GM21619 (cell line): Measurements from ENCODE around the gene HSDL2.

Experiments
- ATAC-seq: cut with Tn5 transposase; IDR thresholded peaks from one replicate; pipeline ENCODE4 v1.9.1; 2021; ENCODE audit not compliant: unreplicated experiment

Gene HSDL2

GRCh38 chr9:112380102-112380824 lies at the start of gene HSDL2:
Gene HSDL2 (plus strand): TSS chr9:112380108. CDS start chr9:112380164, 56 bp downstream.
- peak; percentile 10 for ATAC-seq

GRCh38 chr9:112331674-112331952 lies 48.3 kb upstream of the HSDL2 start:
- ATAC-seq: no peak

- ATAC-seq: no peak
These were observed 47.7 kb upstream of the HSDL2 start for GRCh38 chr9:112332214-112332613.

- ATAC-seq: no peak
These were observed 47.3 kb upstream of the HSDL2 start for GRCh38 chr9:112332674-112332976.

GRCh38 chr9:112332977-112333638 lies 46.8 kb upstream of the HSDL2 start, which contains the start of gene PTBP3:
Gene PTBP3 (minus strand): TSS chr9:112333619. CDS start chr9:112297865, 35,754 bp downstream.
- peak; percentile 51 for ATAC-seq

- peak; percentile 65 for ATAC-seq
These were observed 46.1 kb upstream of the HSDL2 start for GRCh38 chr9:112333639-112334431.

GRCh38 chr9:112334432-112334841 lies 45.5 kb upstream of the HSDL2 start:
- no peak for ATAC-seq

GRCh38 chr9:112337547-112337946 lies 42.4 kb upstream of the HSDL2 start:
- ATAC-seq: no peak

- no peak for ATAC-seq
These were observed 41.3 kb upstream of the HSDL2 start for GRCh38 chr9:112338561-112338960.

- no peak for ATAC-seq
These were observed 40.0 kb upstream of the HSDL2 start for GRCh38 chr9:112339886-112340285.

- no peak for ATAC-seq
These were observed 38.2 kb upstream of the HSDL2 start for GRCh38 chr9:112341730-112342129.

GRCh38 chr9:112348257-112349007 lies 31.5 kb upstream of the HSDL2 start:
- ATAC-seq: no peak

GRCh38 chr9:112349008-112349333 lies 30.9 kb upstream of the HSDL2 start:
- ATAC-seq: no peak

GRCh38 chr9:112351184-112351583 lies 28.7 kb upstream of the HSDL2 start:
- no peak for ATAC-seq

GRCh38 chr9:112352209-112352608 lies 27.7 kb upstream of the HSDL2 start:
- ATAC-seq: no peak

- ATAC-seq: no peak
These were observed 25.7 kb upstream of the HSDL2 start for GRCh38 chr9:112354081-112354743.

- no peak for ATAC-seq
These were observed 24.4 kb upstream of the HSDL2 start for GRCh38 chr9:112355427-112355897.

- ATAC-seq: no peak
These were observed 19.7 kb upstream of the HSDL2 start for GRCh38 chr9:112360047-112360804.

GRCh38 chr9:112361601-112362000 lies 18.3 kb upstream of the HSDL2 start:
- no peak for ATAC-seq

- no peak for ATAC-seq
These were observed 15.1 kb upstream of the HSDL2 start for GRCh38 chr9:112364761-112365160.
